Measurements from ENCODE around the gene IFT88.

GRCh38 chr13:20721454-20722357, 154.7 kb downstream of the IFT88 start:
- TF ChIP-seq RBBP5 (IDR thresholded peaks at IDR 0.05; ENCODE audit: borderline replicate concordance, low read depth, low read length) (peak; percentile 64; the same call in 1 of the 2 replicates), EP300 (IDR thresholded peaks at IDR 0.05; ENCODE audit: borderline replicate concordance in 1 of 2, low read depth in 2 of 2, low read length in 2 of 2) (no peak), CREB1 (IDR thresholded peaks at IDR 0.05) (peak; percentile 75), MAFK (IDR thresholded peaks at IDR 0.05; ENCODE audit: low read depth, low read length) (no peak), TAF1 (IDR thresholded peaks at IDR 0.05; ENCODE audit: low read depth, low read length) (no peak), SIN3A (conservative IDR thresholded peaks at IDR 0.05 in 1 of 2, IDR thresholded peaks at IDR 0.05 in 1 of 2; ENCODE audit: low read depth in 1 of 2, low read length in 2 of 2) (no peak), RNF2 (IDR thresholded peaks at IDR 0.05; ENCODE audit: borderline replicate concordance, low read depth, low read length, missing control alignments, poor library complexity, severe bottlenecking) (peak; percentile 37), NRF1 (IDR thresholded peaks at IDR 0.05; ENCODE audit: low read depth, low read length) (no peak), POLR2AphosphoS5 (IDR thresholded peaks at IDR 0.05; ENCODE audit: low read depth, low read length) (no peak), EZH2 (IDR thresholded peaks at IDR 0.05; ENCODE audit: low read depth, low read length, severe bottlenecking) (peak; percentile 68), KDM5A (IDR thresholded peaks at IDR 0.05; ENCODE audit: low read length) (no peak), NANOG (IDR thresholded peaks at IDR 0.05; ENCODE audit: insufficient read depth, low read depth, low read length, poor library complexity, severe bottlenecking) (no peak)
- TF ChIP-seq, protein P1, sequence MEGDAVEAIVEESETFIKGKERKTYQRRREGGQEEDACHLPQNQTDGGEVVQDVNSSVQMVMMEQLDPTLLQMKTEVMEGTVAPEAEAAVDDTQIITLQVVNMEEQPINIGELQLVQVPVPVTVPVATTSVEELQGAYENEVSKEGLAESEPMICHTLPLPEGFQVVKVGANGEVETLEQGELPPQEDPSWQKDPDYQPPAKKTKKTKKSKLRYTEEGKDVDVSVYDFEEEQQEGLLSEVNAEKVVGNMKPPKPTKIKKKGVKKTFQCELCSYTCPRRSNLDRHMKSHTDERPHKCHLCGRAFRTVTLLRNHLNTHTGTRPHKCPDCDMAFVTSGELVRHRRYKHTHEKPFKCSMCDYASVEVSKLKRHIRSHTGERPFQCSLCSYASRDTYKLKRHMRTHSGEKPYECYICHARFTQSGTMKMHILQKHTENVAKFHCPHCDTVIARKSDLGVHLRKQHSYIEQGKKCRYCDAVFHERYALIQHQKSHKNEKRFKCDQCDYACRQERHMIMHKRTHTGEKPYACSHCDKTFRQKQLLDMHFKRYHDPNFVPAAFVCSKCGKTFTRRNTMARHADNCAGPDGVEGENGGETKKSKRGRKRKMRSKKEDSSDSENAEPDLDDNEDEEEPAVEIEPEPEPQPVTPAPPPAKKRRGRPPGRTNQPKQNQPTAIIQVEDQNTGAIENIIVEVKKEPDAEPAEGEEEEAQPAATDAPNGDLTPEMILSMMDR (IDR thresholded peaks at IDR 0.05; ENCODE audit: control extremely low read depth in 1 of 3, insufficient read depth in 1 of 3, low read depth in 1 of 3, low read length in 3 of 3), result peak in 1 of 3 experiments; percentile 29; a peak in 1 of 4 replicates

Measured in H1 (cell line).